Psoas muscle (tissue), 8 donors: ENCODE measurements around the gene NR2F2. TPM values are rescaled to one million over a fixed set of nuclear protein-coding genes. Genes with fewer than 3 reads are reported as not detected.

Source experiments
- ATAC-seq, 4 donors: fragments of 200-7000 bp; cut with Tn5 transposase; one replicate each; pipeline ENCODE4 v1.9.1; 2020; ENCODE audit warnings: moderate library complexity in 3 of 4, mild to moderate bottlenecking in 2 of 4
- DNase-seq, 2 donors: peaks; one replicate each; pipeline ENCODE4 v3.0.0-alpha.2; 2020
- H3K27ac ChIP-seq: fragments of 200-600 bp; one replicate; pipeline ENCODE4 v1.8.0; 2022
- H3K27me3 ChIP-seq, 3 donors: fragments of 200-600 bp in 1 of 3; one replicate each; pipeline versions ENCODE4 v1.6.1 to v1.8.0; 2013 to 2022; ENCODE audit warnings: low read length in 2 of 3, mild to moderate bottlenecking in 2 of 3, moderate library complexity in 1 of 3; ENCODE audit not compliant: insufficient read depth in 3 of 3
- H3K36me3 ChIP-seq, 2 donors: fragments of 200-600 bp in 1 of 2; one replicate each; pipeline versions ENCODE4 v1.6.1 to v1.8.0; 2013 to 2022; ENCODE audit warnings: low read depth in 1 of 2, mild to moderate bottlenecking in 1 of 2, moderate library complexity in 1 of 2; ENCODE audit not compliant: insufficient read depth in 1 of 2
- H3K4me1 ChIP-seq: fragments of 200-600 bp; one replicate; pipeline ENCODE4 v1.8.0; 2022
- H3K4me3 ChIP-seq: fragments of 200-600 bp; one replicate; pipeline ENCODE4 v1.8.0; 2022; ENCODE audit warnings: mild to moderate bottlenecking
- H3K9me3 ChIP-seq: fragments of 200-600 bp; one replicate; pipeline ENCODE4 v1.8.0; 2022
- WGBS, 3 donors: extraction: QIAGEN DNeasy Blood & Tissue Kit; methylation state at CpG; one replicate each; pipeline versions ENCODE4 v1.1.6 to v1.1.7; 2013; 5-methylcytosine and 5-hydroxymethylcytosine counted together
- intact Hi-C, 2 donors: fragments of 100-400 bp; cut with DNase I; formaldehyde crosslinking; loops; one replicate each; pipeline versions ENCODE4 v1.11.0 to v1.14.2; 2022
- polyA plus RNA-seq, 3 donors: library from polyadenylated mRNA; stranded (reverse); fragments of 200-250 nt; gene quantifications; one replicate each; pipeline ENCODE4 v1.2.3, GENCODE V29; 2013
- total RNA-seq, 4 donors: library from RNA; stranded (reverse); fragmentation: NEBNext Ultra II Directional in 2 of 4; extraction: Animal tissue kit (Norgen Biotek cat#: 25700) in 2 of 4; gene quantifications; one replicate each; pipeline versions ENCODE4 v1.2.1 to v1.2.4, GENCODE V29; 2021 to 2023
- TF ChIP-seq, protein P1 (sequence below): fragments of 200-600 bp; IDR thresholded peaks from one replicate; pipeline ENCODE4 v1.8.0; 2022; ENCODE audit warnings: antibody characterized with exemption
- donor health status: healthy with polysubstance abuse.
- donor health status: DM: no; HTN: no; CAD: no; lungs with moderate emphysema.
- donor health status: Bipolar disorder and iron deficiency.
- donor health status: healthy.
- donor health status: DM: yes; HTN: yes; CAD: no.
- donor health status: DM: no; HTN: no; CAD: no.
- donor health status: DM: no; HTN: no; CAD: no.
- donor health status: DM: yes; HTN: yes; CAD: no.

Gene NR2F2
- total and polyA plus RNA-seq, 7 donors = 10.3 to 20.1 (median 14.7) TPM

DNA sequence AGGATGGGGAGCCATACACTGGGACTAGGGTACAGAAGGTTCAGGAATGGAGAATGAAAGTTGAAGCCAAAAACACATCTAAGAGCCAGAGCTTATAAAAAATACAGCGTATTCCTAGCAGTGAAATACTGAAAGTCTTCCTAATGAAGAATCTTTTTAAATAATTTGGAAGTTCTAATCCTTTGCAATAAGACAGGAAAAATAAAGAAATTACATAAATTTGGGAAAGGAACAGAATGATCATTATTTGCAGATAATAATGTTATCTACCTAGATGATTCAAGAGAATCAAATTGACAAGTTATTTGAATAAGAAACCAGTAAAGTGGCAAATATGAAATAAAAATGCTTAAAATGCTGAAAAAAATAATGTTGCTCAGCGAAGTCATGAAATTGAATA, 32.3 kb upstream of the NR2F2 start:
- TF ChIP-seq, protein P1, sequence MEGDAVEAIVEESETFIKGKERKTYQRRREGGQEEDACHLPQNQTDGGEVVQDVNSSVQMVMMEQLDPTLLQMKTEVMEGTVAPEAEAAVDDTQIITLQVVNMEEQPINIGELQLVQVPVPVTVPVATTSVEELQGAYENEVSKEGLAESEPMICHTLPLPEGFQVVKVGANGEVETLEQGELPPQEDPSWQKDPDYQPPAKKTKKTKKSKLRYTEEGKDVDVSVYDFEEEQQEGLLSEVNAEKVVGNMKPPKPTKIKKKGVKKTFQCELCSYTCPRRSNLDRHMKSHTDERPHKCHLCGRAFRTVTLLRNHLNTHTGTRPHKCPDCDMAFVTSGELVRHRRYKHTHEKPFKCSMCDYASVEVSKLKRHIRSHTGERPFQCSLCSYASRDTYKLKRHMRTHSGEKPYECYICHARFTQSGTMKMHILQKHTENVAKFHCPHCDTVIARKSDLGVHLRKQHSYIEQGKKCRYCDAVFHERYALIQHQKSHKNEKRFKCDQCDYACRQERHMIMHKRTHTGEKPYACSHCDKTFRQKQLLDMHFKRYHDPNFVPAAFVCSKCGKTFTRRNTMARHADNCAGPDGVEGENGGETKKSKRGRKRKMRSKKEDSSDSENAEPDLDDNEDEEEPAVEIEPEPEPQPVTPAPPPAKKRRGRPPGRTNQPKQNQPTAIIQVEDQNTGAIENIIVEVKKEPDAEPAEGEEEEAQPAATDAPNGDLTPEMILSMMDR = no peak
- Histone ChIP-seq H3K36me3 (no peaks in the 10 kb centered on the region), H3K4me1 (no peaks in the 10 kb centered on the region), H3K9me3 (peaks cover 18% of the 10 kb centered on the region), H3K27ac (no peak overlapping the region), H3K4me3 (no peak overlapping the region), H3K27me3 (no peaks in the 10 kb centered on the region)
- DNase-seq (no peak), ATAC-seq (no peak)
- 91 to 96% (median 95%) methylated on average over 2 of the region's 2 CpGs for WGBS, 3 donors
- intact Hi-C loops = loop anchor here in 1 of 2 donors (10.0 kb wide), 1 partner anchor 183 kb away; no protein-coding TSS in a partner anchor

DNA sequence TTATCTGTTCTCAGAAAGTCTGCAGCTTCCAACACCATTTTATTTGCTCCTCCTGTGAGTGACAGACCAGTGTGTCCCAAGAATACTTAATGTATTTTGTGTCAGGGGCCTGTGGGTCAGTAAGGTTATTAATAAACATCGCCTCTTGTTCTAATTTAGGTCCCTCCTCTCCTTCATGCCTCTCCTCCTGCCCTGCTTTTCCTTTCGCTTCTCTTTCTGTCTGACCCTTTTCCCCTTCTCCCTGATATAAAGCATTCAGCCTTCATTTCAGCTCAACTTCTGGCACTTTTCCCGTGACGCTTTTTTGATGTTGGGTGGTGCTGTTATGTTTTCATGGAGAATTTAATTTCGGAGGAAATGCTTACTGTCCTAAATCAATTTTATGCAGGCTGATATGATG, 29.7 kb upstream of the NR2F2 start:
- peaks cover 18% of the 10 kb centered on the region for H3K9me3 ChIP-seq
- H3K4me3 ChIP-seq = peak overlapping the region; percentile 43
- no peaks in the 10 kb centered on the region for H3K27me3 ChIP-seq
- no peaks in the 10 kb centered on the region for H3K36me3 ChIP-seq
- no peaks in the 10 kb centered on the region for H3K4me1 ChIP-seq
- H3K27ac ChIP-seq = no peak overlapping the region
- TF ChIP-seq, protein P1 = no peak
- intact Hi-C loops = no loop called here
- 26 to 40% (median 29%) methylated on average over 5 of the region's 5 CpGs for WGBS, 3 donors
- peak in 3 of 4 donors; percentile 66 to 87 (median 76) for ATAC-seq
- no peak for DNase-seq

DNA sequence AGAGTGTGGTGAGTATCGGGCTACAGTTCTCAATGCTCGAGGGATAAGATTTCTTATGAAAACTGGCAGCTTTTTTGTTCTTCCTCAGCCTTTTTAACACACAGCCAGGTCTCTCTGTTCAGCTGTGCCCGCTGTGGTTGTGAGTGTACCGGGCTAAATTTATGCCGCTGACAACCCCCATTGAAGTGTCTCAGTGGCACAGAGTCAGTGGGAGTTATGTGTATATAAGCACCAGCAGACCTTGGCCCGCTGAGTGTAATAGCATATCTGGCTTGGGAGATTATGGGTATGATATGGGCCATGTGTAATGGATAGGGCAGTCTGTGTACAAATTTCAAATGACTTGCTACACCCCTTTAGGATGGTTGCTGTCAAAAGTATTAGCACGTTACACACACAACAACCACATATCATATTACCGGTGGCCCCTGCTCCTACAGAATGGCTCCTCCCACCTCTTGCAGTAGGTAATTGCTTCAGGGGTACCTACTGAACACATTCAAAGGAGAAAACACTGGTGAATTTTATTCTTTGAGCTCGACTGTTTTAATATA, 26.9 kb upstream of the NR2F2 start:
- no peak for DNase-seq
- TF ChIP-seq, protein P1 = no peak
- no peak overlapping the region for H3K4me3 ChIP-seq
- peak in 3 of 4 donors; percentile 17 to 86 (median 62) for ATAC-seq
- WGBS, 3 donors = 45 to 58% (median 53%) methylated on average over 9 of the region's 9 CpGs
- no peaks in the 10 kb centered on the region for H3K4me1 ChIP-seq
- intact Hi-C loops = no loop called here
- no peaks in the 10 kb centered on the region for H3K27me3 ChIP-seq
- no peaks in the 10 kb centered on the region for H3K36me3 ChIP-seq
- no peak overlapping the region for H3K27ac ChIP-seq
- peaks cover 7% of the 10 kb centered on the region for H3K9me3 ChIP-seq

DNA sequence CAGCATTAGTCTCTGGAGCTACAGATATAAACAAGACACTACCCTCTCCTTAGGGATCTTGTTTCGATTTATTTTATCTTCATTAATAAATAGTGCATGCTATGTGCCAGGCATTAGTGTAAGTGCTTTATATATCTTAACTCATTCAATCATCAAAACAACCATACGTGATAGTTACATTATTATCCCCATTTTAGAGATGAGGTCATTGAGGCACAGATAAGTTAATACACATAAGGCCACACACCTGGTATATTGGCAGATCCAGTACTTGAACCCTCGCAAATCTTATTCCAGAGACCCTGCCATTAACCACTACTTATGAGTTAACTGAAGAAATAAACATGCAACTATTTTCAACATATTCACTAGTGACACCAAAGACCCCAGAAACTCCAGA, 25.7 kb upstream of the NR2F2 start:
- intact Hi-C loops = no loop called here
- 80 to 97% (median 88%) methylated on average over 3 of the region's 3 CpGs for WGBS, 3 donors

More for the DNA sequence above, 25.7 kb upstream of the NR2F2 start:
- TF ChIP-seq, protein P1 = no peak
- no peaks in the 10 kb centered on the region for H3K27me3 ChIP-seq
- no peaks in the 10 kb centered on the region for H3K9me3 ChIP-seq
- H3K27ac ChIP-seq = no peak overlapping the region
- ATAC-seq (no peak), DNase-seq (no peak)
- no peak overlapping the region for H3K4me3 ChIP-seq
- H3K36me3 ChIP-seq = no peaks in the 10 kb centered on the region
- no peaks in the 10 kb centered on the region for H3K4me1 ChIP-seq
